Measurements from ENCODE around the gene XAB2.

Gene XAB2

GRCh38 chr19:7636691-7637373 is 7.5 kb upstream of the XAB2 start, which contains the start of gene STXBP2:
Gene STXBP2, plus strand, starts transcription at chr19:7637110. Its CDS starts 40 bp downstream, at chr19:7637150.
- no peak for TF ChIP-seq CTCF (IDR thresholded peaks at IDR 0.05; ENCODE audit: control extremely low read depth, extremely low read depth, low read depth, missing control alignments)
- ChIA-PET POLR2A (no interaction called here), CTCF (interaction anchor here (1.0 to 2.9 kb wide), 3 partner anchors 44 to 163 kb away, joined by 4 to 11 read pairs (median 7); partner anchors contain the start of gene TRAPPC5)
- peak; percentile 99 for DNase-seq (ENCODE audit: extremely low spot score)

GRCh38 chr19:7636317-7636690 is 7.0 kb upstream of the XAB2 start:
- POLR2A ChIA-PET: interaction anchor here (0.7 kb wide), 1 partner anchor 254 kb away, joined by 3 read pairs; no protein-coding TSS in a partner anchor
- no peak for DNase-seq (ENCODE audit: extremely low spot score)
- TF ChIP-seq CTCF (IDR thresholded peaks at IDR 0.05; ENCODE audit: control extremely low read depth, extremely low read depth, low read depth, missing control alignments): no peak
- CTCF ChIA-PET: interaction anchor here (1.2 to 2.9 kb wide), 2 partner anchors 163 to 226 kb away, joined by 3 to 11 read pairs; no protein-coding TSS in a partner anchor

- no peak for TF ChIP-seq CTCF (IDR thresholded peaks at IDR 0.05; ENCODE audit: control extremely low read depth, extremely low read depth, low read depth, missing control alignments)
- no peak for DNase-seq (ENCODE audit: extremely low spot score)
- ChIA-PET POLR2A (interaction anchor here (0.6 to 1.0 kb wide), 3 partner anchors 49 to 549 kb away, joined by 3 to 4 read pairs (median 3); no protein-coding TSS in a partner anchor), CTCF (interaction anchor here (1.0 to 3.9 kb wide), 5 partner anchors 17 to 227 kb away, joined by 3 to 12 read pairs (median 6); partner anchors contain the start of gene TRAPPC5)
Measured at GRCh38 chr19:7635670-7636069, 6.3 kb upstream of the XAB2 start.

GRCh38 chr19:7633698-7634097 is 4.4 kb upstream of the XAB2 start, which contains the start of gene PCP2:
Gene PCP2, minus strand, starts transcription at chr19:7633719. Its CDS starts 262 bp downstream, at chr19:7633457.
- POLR2A ChIA-PET: interaction anchor here (1.1 kb wide), 1 partner anchor 8 kb away, joined by 3 read pairs; no protein-coding TSS in a partner anchor
- DNase-seq (ENCODE audit: extremely low spot score): no peak
- CTCF ChIA-PET: interaction anchor here (1.1 to 3.9 kb wide), 4 partner anchors 19 to 236 kb away, joined by 4 to 12 read pairs (median 6); partner anchors contain the start of gene TRAPPC5
- TF ChIP-seq CTCF (IDR thresholded peaks at IDR 0.05; ENCODE audit: control extremely low read depth, extremely low read depth, low read depth, missing control alignments): no peak

GRCh38 chr19:7632340-7633203 is 3.2 kb upstream of the XAB2 start:
- TF ChIP-seq CTCF (IDR thresholded peaks at IDR 0.05; ENCODE audit: control extremely low read depth, extremely low read depth, low read depth, missing control alignments): no peak
- no peak for DNase-seq (ENCODE audit: extremely low spot score)
- ChIA-PET CTCF (interaction anchor here (1.1 to 3.9 kb wide), 4 partner anchors 20 to 237 kb away, joined by 4 to 12 read pairs (median 6); partner anchors contain the start of gene TRAPPC5), POLR2A (no interaction called here)

GRCh38 chr19:7631577-7631976 is 2.2 kb upstream of the XAB2 start:
- CTCF ChIA-PET: no interaction called here
- POLR2A ChIA-PET: no interaction called here
- no peak for TF ChIP-seq CTCF (IDR thresholded peaks at IDR 0.05; ENCODE audit: control extremely low read depth, extremely low read depth, low read depth, missing control alignments)
- no peak for DNase-seq (ENCODE audit: extremely low spot score)

All from GM10248 (cell line).